HCT116 (cell line): ENCODE results near the gene INSRR. TPM values are rescaled to one million over a fixed set of nuclear protein-coding genes. Genes with fewer than 3 reads are reported as not detected.

Experiments
- ATAC-seq: fragments of 200-7000 bp; cut with Tn5 transposase; 2 replicates; pipeline ENCODE4 v1.9.1; 2020; ENCODE audit warnings: mild to moderate bottlenecking, moderate library complexity
- BruUV-seq: library from RNA; stranded (reverse); fragments of 400-500 nt; replicated peaks from 2 replicates; lab custom pipeline; 2021; lab: Mats Ljungman, UMichigan
- CTCF ChIA-PET: fragments of 300-600 bp; sonication (Branson Sonifier 250); formaldehyde crosslinking; loops from one replicate; lab custom pipeline; 2021; ENCODE audit warnings: antibody characterized with exemption; lab: Charles Lee
- POLR2A ChIA-PET: fragments of 300-600, 350-600 bp; sonication (Branson Sonifier 250); formaldehyde crosslinking; loops from one replicate; lab custom pipeline; 2021; ENCODE audit warnings: antibody characterized with exemption; lab: Charles Lee
- RAD21 ChIA-PET, 2 experiments: fragments of 300-600 bp; sonication (Branson Sonifier 250); formaldehyde crosslinking; loops; one replicate each; lab custom pipeline; 2023; ENCODE audit warnings: low total read pairs in 2 of 2; ENCODE audit not compliant: uncharacterized antibody in 2 of 2, unreplicated experiment in 2 of 2, low non-redundant PET in 1 of 2; lab: Charles Lee
- DNase-seq: peaks from one replicate; pipeline ENCODE4 v3.0.0-alpha.2; 2010; ENCODE audit warnings: low read depth, low spot score
- H2AFZ ChIP-seq: fragments of 200-600 bp; shearing (Covaris generic), sonication (generic); 2 replicates; pipeline ENCODE4 v1.6.1; 2017; ENCODE audit warnings: low read depth, mixed run types, mixed read lengths, antibody characterized with exemption, low read length; ENCODE audit not compliant: poor library complexity, severe bottlenecking
- H3K27ac ChIP-seq: 2 replicates; pipeline ENCODE4 v1.5.1; 2012; ENCODE audit warnings: low read depth, low read length
- H3K27me3 ChIP-seq: fragments of 200-600 bp; sonication (generic); 2 replicates; pipeline ENCODE4 v1.6.1; 2016; ENCODE audit warnings: mixed run types, low read length, mixed read lengths; ENCODE audit not compliant: insufficient read depth
- H3K36me3 ChIP-seq, 2 experiments: fragments of 200-500 bp in 1 of 2; fragments of 200-600 bp in 1 of 2; sonication (Bioruptor generic) in 1 of 2; sonication (generic) in 1 of 2; 2 replicates each; pipeline versions ENCODE4 v1.5.1 to v1.6.1; 2014 to 2016; ENCODE audit warnings: low read length in 2 of 2, inconsistent platforms in 1 of 2, mixed read lengths in 1 of 2, mixed run types in 1 of 2; ENCODE audit not compliant: insufficient read depth in 2 of 2, control insufficient read depth in 1 of 2
- H3K4me1 ChIP-seq, 2 experiments: fragments of 200-600 bp in 1 of 2; sonication (generic) in 1 of 2; 2 replicates each; pipeline versions ENCODE4 v1.5.1 to v1.6.1; 2012 to 2017; ENCODE audit warnings: low read length in 2 of 2, inconsistent platforms in 1 of 2, mild to moderate bottlenecking in 1 of 2, mixed read lengths in 1 of 2, mixed run types in 1 of 2, moderate library complexity in 1 of 2; ENCODE audit not compliant: insufficient read depth in 2 of 2, control insufficient read depth in 1 of 2
- H3K4me2 ChIP-seq: fragments of 200-600 bp; sonication (generic); 2 replicates; pipeline ENCODE4 v1.6.1; 2017; ENCODE audit warnings: mixed run types, low read length, mixed read lengths
- H3K4me3 ChIP-seq, 2 experiments: fragments of 200-600 bp in 1 of 2; sonication (generic) in 1 of 2; replicated peaks in 1 of 2; 2 replicates each; pipeline ENCODE4 v1.5.1; 2011 to 2016; ENCODE audit warnings: low read length in 2 of 2, control low read depth in 1 of 2, low read depth in 1 of 2, mild to moderate bottlenecking in 1 of 2, mixed read lengths in 1 of 2, mixed run types in 1 of 2
- H3K79me2 ChIP-seq: fragments of 200-600 bp; sonication (generic); 2 replicates; pipeline ENCODE4 v1.6.1; 2017; ENCODE audit warnings: mild to moderate bottlenecking, mixed run types, low read length, moderate library complexity, mixed read lengths; ENCODE audit not compliant: insufficient read depth
- H3K9ac ChIP-seq: fragments of 200-600 bp; sonication (generic); 2 replicates; pipeline ENCODE4 v1.6.1; 2016; ENCODE audit warnings: low read length, mixed read lengths
- H3K9me2 ChIP-seq: fragments of 200-600 bp; sonication (generic), shearing (Covaris generic); 2 replicates; pipeline ENCODE4 v1.6.1; 2017; ENCODE audit warnings: mixed run types, mild to moderate bottlenecking, moderate library complexity; ENCODE audit not compliant: insufficient read depth
- H3K9me3 ChIP-seq, 2 experiments: fragments of 200-500 bp in 1 of 2; fragments of 200-600 bp in 1 of 2; sonication (Bioruptor generic) in 1 of 2; sonication (generic) in 1 of 2; 2 replicates each; pipeline ENCODE4 v1.6.1; 2014 to 2017; ENCODE audit warnings: low read length in 2 of 2, mixed read lengths in 2 of 2, inconsistent platforms in 1 of 2, low read depth in 1 of 2, mild to moderate bottlenecking in 1 of 2, mixed run types in 1 of 2, moderate library complexity in 1 of 2; ENCODE audit not compliant: control insufficient read depth in 1 of 2, insufficient read depth in 1 of 2
- H4K20me1 ChIP-seq: fragments of 200-600 bp; sonication (generic), shearing (Covaris generic); 2 replicates; pipeline ENCODE4 v1.6.1; 2017; ENCODE audit warnings: mixed run types, mild to moderate bottlenecking, moderate library complexity; ENCODE audit not compliant: insufficient read depth
- ATF3 ChIP-seq: IDR thresholded peaks from 2 replicates; pipeline ENCODE4 v1.6.1; 2012
- CEBPB ChIP-seq: IDR thresholded peaks from 2 replicates; pipeline ENCODE4 v1.6.1; 2012; ENCODE audit warnings: low read depth
- FOSL1 ChIP-seq: IDR thresholded peaks from 2 replicates; pipeline ENCODE4 v1.6.1; 2012; ENCODE audit warnings: low read depth
- RAD21 ChIP-seq: IDR thresholded peaks from 2 replicates; pipeline ENCODE4 v1.6.1; 2012; ENCODE audit warnings: low read depth, mild to moderate bottlenecking
- SP1 ChIP-seq: IDR thresholded peaks from 2 replicates; pipeline ENCODE4 v1.6.1; 2012; ENCODE audit warnings: low read depth
- SRF ChIP-seq: IDR thresholded peaks from 2 replicates; pipeline ENCODE4 v1.6.1; 2012; ENCODE audit warnings: low read depth
- ZNF274 ChIP-seq: fragments of 200-500 bp; sonication (Bioruptor generic); IDR thresholded peaks from 2 replicates; pipeline ENCODE4 v1.6.1; 2014; ENCODE audit warnings: mild to moderate bottlenecking, low read depth, low read length, inconsistent platforms
- intact Hi-C: fragments of 100-400 bp; cut with micrococcal nuclease; formaldehyde crosslinking; loops from 2 replicates; pipeline ENCODE4 v1.10.0; 2022
- total RNA-seq: library from RNA; stranded (reverse); gene quantifications from one replicate; pipeline ENCODE4 v1.2.1, GENCODE V29; 2021; ENCODE audit not compliant: unreplicated experiment
- TF ChIP-seq, protein P1 (sequence below): IDR thresholded peaks from 2 replicates; pipeline ENCODE4 v1.6.1; 2012; ENCODE audit warnings: low read depth

The INSRR gene
- total RNA-seq, 1 experiment from 2014 or later, result not detected

DNA sequence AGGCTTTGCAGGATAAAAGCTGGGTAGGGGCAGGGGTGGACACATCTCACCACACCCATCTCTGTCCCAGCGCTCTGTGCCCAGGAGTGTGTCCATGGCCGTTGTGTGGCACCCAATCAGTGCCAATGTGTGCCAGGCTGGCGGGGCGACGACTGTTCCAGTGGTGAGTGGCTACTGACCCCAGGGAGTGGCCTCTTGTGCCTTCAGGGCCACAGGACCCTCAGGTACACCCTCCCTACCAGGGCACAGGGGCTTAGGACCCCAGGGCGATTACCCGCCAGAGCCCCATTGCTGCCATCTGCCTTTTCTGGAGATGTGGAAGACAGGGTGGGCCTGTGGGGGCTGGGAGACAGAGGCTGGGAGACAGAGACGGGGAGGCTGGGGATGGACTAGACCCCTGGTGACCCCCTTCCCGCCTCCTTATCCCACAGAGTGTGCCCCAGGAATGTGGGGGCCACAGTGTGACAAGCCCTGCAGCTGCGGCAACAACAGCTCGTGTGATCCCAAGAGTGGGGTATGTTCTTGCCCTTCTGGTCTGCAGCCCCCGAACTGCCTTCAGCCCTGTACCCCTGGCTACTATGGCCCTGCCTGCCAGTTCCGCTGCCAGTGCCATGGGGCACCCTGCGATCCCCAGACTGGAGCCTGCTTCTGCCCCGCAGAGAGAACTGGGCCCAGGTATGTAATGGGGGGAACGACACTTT is 47.4 kb upstream of the INSRR start:
- Histone ChIP-seq H3K9ac (peak overlapping the region; percentile 80), H2AFZ (no peak overlapping the region), H3K36me3 (no peaks in the 10 kb centered on the region), H3K27me3 (no peaks in the 10 kb centered on the region), H3K9me3 (no peaks in the 10 kb centered on the region; a peak in 1 of 4 replicates), H3K4me3 (no peak overlapping the region), H3K27ac (peak overlapping the region; percentile 61), H3K4me2 (peak overlapping the region; percentile 85), H4K20me1 (no peaks in the 10 kb centered on the region), H3K4me1 (peaks cover 6 to 27% of the 10 kb centered on the region in 2 experiments; a peak in 3 of 4 replicates), H3K9me2 (no peaks in the 10 kb centered on the region), H3K79me2 (no peaks in the 10 kb centered on the region)
- POLR2A ChIA-PET, result no interaction called here
- intact Hi-C loops, result no loop called here
- RAD21 ChIA-PET, result no interaction called here
- no peak for DNase-seq
- BruUV-seq, result no TSS peak
- TF ChIP-seq RAD21 (no peak), CEBPB (no peak), FOSL1 (no peak), SP1 (no peak), SRF (no peak), ZNF274 (no peak), ATF3 (no peak)
- TF ChIP-seq, protein P1, sequence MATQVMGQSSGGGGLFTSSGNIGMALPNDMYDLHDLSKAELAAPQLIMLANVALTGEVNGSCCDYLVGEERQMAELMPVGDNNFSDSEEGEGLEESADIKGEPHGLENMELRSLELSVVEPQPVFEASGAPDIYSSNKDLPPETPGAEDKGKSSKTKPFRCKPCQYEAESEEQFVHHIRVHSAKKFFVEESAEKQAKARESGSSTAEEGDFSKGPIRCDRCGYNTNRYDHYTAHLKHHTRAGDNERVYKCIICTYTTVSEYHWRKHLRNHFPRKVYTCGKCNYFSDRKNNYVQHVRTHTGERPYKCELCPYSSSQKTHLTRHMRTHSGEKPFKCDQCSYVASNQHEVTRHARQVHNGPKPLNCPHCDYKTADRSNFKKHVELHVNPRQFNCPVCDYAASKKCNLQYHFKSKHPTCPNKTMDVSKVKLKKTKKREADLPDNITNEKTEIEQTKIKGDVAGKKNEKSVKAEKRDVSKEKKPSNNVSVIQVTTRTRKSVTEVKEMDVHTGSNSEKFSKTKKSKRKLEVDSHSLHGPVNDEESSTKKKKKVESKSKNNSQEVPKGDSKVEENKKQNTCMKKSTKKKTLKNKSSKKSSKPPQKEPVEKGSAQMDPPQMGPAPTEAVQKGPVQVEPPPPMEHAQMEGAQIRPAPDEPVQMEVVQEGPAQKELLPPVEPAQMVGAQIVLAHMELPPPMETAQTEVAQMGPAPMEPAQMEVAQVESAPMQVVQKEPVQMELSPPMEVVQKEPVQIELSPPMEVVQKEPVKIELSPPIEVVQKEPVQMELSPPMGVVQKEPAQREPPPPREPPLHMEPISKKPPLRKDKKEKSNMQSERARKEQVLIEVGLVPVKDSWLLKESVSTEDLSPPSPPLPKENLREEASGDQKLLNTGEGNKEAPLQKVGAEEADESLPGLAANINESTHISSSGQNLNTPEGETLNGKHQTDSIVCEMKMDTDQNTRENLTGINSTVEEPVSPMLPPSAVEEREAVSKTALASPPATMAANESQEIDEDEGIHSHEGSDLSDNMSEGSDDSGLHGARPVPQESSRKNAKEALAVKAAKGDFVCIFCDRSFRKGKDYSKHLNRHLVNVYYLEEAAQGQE, result no peak
- no peak for ATAC-seq
- CTCF ChIA-PET, result no interaction called here
